ENCODE results near the gene TSPEAR. TPM values are rescaled to one million over a fixed set of nuclear protein-coding genes. Genes with fewer than 3 reads are reported as not detected.

The TSPEAR gene
- total RNA-seq, 2 donors from 2014 or later = 0.85 TPM; not detected in 1

- Histone ChIP-seq H3K4me1 (replicated peaks) (no peaks in the 10 kb centered on the region), H3K9me3 (no peaks in the 10 kb centered on the region), H3K27me3 (replicated peaks; ENCODE audit: insufficient read depth) (peaks cover 15% of the 10 kb centered on the region), H3K4me3 (no peak overlapping the region), H3K36me3 (no peaks in the 10 kb centered on the region), H3K27ac (no peak overlapping the region)
- intact Hi-C loops (cut with DNase I) = no loop called here
- 83% methylated on average over 7 of the region's 7 CpGs for WGBS
- no peak for DNase-seq (ENCODE audit: low spot score)
- TF ChIP-seq POLR2AphosphoS5 (IDR thresholded peaks at IDR 0.05) (no peak), CTCF (IDR thresholded peaks at IDR 0.05) (no peak), POLR2A (IDR thresholded peaks at IDR 0.05) (no peak)
Measured at GRCh38 chr21:44724196-44724595, 12.8 kb upstream of the TSPEAR start.

DNA sequence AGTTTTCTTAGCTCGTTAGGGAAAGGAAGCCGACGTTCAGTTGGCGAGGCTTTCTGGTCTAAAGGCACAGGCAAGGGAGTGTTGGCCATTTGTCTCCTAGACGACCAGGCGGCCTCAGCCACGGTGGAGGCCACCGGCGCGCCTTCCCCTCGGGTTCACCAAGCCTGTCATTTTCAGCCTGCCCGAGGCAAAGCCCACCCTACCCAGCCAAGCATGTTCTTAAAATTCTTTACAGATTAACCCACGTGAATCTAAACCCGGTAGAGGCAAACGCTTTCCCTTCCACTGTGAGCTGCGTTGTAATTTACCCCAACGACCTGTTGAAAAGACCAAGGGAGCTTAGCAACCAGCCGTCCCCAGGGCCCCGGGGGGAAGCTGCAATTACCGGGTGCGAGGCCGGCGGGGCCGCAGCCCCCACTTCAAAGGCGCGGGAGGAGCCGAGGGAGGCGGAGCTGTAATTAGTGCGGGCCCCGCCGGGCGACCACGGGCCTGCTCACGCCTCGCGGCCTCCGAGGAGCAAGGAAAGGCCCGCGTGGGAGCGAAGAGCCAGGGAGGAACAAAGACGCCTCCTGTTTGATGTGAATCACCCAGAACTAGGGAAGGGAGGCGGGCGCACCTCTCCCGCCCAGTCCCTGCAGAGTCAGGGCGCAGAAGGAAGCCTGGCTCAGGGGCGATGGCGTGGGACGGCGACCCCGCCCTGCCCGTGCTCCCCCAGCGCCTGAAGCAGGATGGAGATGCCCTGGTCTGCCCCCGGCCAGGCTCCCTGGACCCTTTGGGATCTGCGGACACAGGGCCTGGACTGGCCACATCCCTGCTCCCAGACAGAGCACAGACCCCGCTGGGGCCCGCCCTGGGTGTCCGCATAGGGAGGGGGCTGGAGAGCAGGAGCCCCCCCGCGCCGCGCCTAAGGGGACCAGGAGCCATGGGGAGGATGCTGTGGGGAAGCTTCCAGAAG, 12.1 kb upstream of the TSPEAR start:
- TF ChIP-seq CTCF (IDR thresholded peaks at IDR 0.05) (no peak), POLR2A (IDR thresholded peaks at IDR 0.05) (no peak), POLR2AphosphoS5 (IDR thresholded peaks at IDR 0.05) (no peak)
- no peak overlapping the region for H3K4me3 ChIP-seq
- no peak for DNase-seq (ENCODE audit: low spot score)
- H3K27me3 ChIP-seq (replicated peaks; ENCODE audit: insufficient read depth) = peaks cover 15% of the 10 kb centered on the region
- WGBS = 24% methylated on average over 60 of the region's 61 CpGs
- H3K36me3 ChIP-seq = no peaks in the 10 kb centered on the region
- intact Hi-C loops (cut with DNase I) = no loop called here
- H3K4me1 ChIP-seq (replicated peaks) = no peaks in the 10 kb centered on the region
- no peaks in the 10 kb centered on the region for H3K9me3 ChIP-seq
- H3K27ac ChIP-seq = no peak overlapping the region

- TF ChIP-seq POLR2AphosphoS5 (IDR thresholded peaks at IDR 0.05) (no peak), CTCF (IDR thresholded peaks at IDR 0.05) (no peak), POLR2A (IDR thresholded peaks at IDR 0.05) (no peak)
- H3K27me3 ChIP-seq (replicated peaks; ENCODE audit: insufficient read depth) = peaks cover 15% of the 10 kb centered on the region
- intact Hi-C loops (cut with DNase I) = no loop called here
Measured at GRCh38 chr21:44722731-44723130, 11.4 kb upstream of the TSPEAR start.

DNA sequence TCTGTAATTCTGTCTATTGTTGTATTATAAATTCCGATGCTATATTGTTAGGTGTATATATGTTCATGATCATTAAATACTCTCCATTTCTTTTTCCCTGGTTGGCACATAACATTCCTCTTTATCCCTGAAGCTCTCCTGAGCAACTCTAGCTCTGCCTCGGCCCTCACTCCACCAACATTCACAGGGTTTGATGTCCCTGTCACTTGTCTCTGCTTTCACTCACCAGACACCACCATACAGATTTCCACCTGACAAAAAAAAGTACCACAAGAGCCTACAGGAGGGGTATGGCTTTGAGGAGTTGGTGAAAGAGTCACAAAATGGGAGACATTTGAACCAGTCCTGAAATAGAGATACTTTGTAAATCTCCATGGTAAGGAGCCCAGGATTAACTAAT, 8.8 kb upstream of the TSPEAR start:
- TF ChIP-seq POLR2AphosphoS5 (IDR thresholded peaks at IDR 0.05) (no peak), CTCF (IDR thresholded peaks at IDR 0.05) (no peak), POLR2A (IDR thresholded peaks at IDR 0.05) (no peak)
- H3K36me3 ChIP-seq = no peaks in the 10 kb centered on the region
- DNase-seq (ENCODE audit: low spot score) = no peak
- intact Hi-C loops (cut with DNase I) = no loop called here
- no peaks in the 10 kb centered on the region for H3K9me3 ChIP-seq
- H3K27ac ChIP-seq = no peak overlapping the region
- no peaks in the 10 kb centered on the region for H3K4me1 ChIP-seq (replicated peaks)
- H3K27me3 ChIP-seq (replicated peaks; ENCODE audit: insufficient read depth) = peaks cover 11% of the 10 kb centered on the region
- 74% methylated on average over 2 of the region's 2 CpGs for WGBS
- no peak overlapping the region for H3K4me3 ChIP-seq

More at GRCh38 chr21:44722731-44723130, 11.4 kb upstream of the TSPEAR start:
- H3K36me3 ChIP-seq = no peaks in the 10 kb centered on the region
- no peak for DNase-seq (ENCODE audit: low spot score)
- H3K4me1 ChIP-seq (replicated peaks) = no peaks in the 10 kb centered on the region
- no peak overlapping the region for H3K4me3 ChIP-seq
- H3K27ac ChIP-seq = no peak overlapping the region
- 66% methylated on average over 5 of the region's 5 CpGs for WGBS
- H3K9me3 ChIP-seq = no peaks in the 10 kb centered on the region

- DNase-seq (ENCODE audit: low spot score) = no peak
Measured at GRCh38 chr21:44718571-44718970, 7.2 kb upstream of the TSPEAR start.

More at GRCh38 chr21:44718571-44718970, 7.2 kb upstream of the TSPEAR start:
- Histone ChIP-seq H3K4me3 (no peak overlapping the region), H3K27me3 (replicated peaks; ENCODE audit: insufficient read depth) (peaks cover 8% of the 10 kb centered on the region), H3K9me3 (no peaks in the 10 kb centered on the region), H3K27ac (no peak overlapping the region), H3K36me3 (no peaks in the 10 kb centered on the region), H3K4me1 (replicated peaks) (no peaks in the 10 kb centered on the region)
- WGBS = 50% methylated on average over 6 of the region's 6 CpGs
- intact Hi-C loops (cut with DNase I) = no loop called here
- TF ChIP-seq POLR2A (IDR thresholded peaks at IDR 0.05) (no peak), CTCF (IDR thresholded peaks at IDR 0.05) (no peak), POLR2AphosphoS5 (IDR thresholded peaks at IDR 0.05) (no peak)

All from prostate gland (tissue), 2 donors.